HG03280 (cell line): ENCODE results near the gene SPEF1.

Experiments
- ATAC-seq: cut with Tn5 transposase; IDR thresholded peaks from one replicate; pipeline ENCODE4 v1.9.1; 2021; ENCODE audit warnings: mild to moderate bottlenecking, moderate library complexity; ENCODE audit not compliant: unreplicated experiment

Gene SPEF1

DNA sequence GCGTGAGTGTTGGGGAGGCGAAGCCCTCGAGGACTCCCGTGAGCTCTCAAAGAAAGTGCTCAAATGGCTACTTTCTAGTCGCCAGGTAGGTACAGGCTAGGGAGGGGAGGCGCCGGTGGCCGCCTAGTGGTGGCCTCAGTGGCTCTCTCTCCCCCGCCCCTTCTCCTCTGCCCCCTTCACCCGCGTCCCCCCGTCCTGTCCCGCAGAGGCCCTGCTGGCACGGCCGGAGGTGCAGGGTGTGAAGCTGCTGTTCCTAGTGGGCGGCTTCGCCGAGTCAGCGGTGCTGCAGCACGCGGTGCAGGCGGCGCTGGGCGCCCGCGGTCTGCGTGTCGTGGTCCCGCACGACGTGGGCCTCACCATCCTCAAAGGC, 30.0 kb downstream of the SPEF1 start:
- no peak for ATAC-seq

DNA sequence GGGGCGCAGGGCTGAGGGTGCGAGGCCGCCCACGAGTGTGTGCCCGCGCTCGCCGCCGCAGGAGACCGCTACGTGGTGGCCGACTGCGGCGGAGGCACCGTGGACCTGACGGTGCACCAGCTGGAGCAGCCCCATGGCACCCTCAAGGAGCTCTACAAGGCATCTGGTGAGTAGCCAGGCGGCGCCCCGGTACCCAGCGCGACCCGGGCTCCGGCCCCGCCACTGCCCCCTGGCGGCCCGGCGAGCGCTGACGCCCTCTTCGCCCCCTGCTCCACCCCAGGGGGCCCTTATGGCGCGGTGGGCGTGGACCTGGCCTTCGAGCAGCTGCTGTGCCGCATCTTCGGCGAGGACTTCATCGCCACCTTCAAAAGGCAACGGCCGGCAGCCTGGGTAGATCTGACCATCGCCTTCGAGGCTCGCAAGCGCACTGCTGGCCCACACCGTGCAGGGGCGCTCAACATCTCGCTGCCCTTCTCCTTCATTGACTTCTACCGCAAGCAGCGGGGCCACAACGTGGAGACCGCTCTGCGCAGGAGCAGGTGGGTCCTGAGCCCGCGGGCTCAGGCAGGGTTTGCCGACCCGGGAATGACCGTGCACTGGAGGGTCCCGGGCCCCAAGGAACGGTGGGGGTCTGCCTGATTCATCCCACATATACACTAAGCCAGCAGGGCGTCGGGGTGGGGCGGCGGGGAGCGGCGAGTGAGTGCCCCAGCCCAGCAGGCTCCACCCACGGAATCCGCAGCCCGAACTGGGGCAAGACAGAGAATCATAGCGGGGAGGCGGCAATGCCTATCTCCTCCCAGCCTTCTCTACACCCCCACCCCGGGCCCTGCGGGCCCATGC, 31.3 kb downstream of the SPEF1 start:
- no peak for ATAC-seq

DNA sequence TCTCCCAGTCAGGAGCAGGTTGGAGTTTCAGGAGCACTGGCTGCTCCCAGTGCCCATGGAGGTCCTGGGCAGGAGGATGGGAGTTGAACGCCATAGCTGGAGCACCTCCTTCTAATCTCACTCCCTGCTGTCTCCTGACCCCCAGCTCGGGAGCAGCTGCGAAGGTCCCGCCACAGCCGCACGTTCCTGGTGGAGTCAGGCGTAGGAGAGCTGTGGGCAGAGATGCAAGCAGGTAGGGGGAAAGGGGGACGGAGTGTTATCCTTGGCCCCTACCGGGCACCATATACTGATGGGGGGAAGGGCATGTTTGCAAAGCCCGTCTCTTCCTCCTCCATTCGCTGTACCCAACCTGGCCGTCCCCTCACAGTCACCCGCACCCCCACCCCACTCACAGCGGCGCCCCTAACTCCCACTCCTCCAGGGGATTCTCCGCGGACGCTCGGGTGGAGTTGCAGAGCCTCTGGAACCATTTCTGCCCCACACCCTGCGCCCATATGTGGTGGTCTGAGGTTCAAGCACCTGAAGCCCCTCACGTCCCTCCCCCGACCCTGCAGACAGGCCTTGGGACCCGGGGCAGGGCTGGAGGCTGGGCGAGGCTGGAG, 32.1 kb downstream of the SPEF1 start:
- no peak for ATAC-seq

DNA sequence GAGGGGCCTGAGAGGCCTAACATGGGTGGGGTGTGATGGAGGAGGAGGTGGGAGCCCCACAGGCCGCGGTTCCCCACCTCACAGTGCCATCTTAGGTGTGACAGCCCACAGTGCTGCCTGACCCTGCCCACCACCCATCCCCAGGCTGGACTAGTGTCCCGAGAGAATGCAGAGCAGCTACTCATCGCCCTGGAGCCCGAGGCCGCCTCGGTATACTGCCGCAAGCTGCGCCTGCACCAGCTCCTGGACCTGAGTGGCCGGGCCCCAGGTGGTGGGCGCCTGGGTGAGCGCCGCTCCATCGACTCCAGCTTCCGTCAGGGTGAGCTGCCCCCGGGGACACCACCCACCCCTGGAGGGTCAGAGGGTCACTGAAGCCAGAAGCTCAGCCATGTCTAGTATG, 33.2 kb downstream of the SPEF1 start:
- ATAC-seq = no peak

DNA sequence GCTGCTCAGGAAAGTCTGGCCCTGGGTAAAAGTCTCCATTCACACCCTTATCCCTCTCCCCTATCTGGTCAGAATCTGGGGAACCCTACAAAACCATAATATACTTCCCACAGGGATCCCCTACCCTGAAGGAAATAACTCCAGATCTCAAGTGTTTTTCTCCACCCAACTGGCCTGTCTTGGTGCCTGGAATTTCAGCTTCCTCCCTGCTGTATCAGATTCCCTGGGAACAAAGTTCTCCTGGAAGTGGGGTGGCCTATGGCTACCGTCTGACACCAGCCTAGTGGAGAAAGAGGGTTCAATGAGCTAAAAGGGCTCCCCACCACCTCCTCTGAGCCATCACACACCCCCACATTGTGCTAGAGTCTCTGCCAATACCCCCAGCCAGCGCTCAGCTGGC, 33.8 kb downstream of the SPEF1 start:
- ATAC-seq = no peak

DNA sequence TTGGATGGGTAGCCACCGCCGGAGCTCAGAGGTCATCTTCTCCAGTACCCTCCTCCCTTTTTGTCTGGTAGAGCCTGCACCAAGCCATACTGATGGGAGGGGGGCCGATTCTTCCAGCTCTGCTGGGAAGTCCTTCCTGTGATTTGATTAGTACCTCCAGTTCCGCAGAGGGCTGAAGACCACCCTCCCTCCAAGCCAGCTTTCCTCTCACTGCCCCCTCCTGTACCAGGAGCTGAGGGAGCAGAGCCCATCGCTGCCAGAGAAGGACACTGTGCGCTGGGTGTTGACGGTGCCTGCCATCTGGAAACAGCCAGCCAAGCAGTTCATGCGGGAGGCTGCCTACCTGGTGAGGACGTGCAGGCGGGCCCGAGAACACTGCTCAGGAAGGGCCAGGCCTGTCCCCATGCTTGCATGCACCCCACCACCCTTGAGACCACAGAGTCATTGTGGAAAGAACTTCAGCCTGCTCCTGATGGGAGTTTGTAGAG, 35.5 kb downstream of the SPEF1 start:
- ATAC-seq = no peak

DNA sequence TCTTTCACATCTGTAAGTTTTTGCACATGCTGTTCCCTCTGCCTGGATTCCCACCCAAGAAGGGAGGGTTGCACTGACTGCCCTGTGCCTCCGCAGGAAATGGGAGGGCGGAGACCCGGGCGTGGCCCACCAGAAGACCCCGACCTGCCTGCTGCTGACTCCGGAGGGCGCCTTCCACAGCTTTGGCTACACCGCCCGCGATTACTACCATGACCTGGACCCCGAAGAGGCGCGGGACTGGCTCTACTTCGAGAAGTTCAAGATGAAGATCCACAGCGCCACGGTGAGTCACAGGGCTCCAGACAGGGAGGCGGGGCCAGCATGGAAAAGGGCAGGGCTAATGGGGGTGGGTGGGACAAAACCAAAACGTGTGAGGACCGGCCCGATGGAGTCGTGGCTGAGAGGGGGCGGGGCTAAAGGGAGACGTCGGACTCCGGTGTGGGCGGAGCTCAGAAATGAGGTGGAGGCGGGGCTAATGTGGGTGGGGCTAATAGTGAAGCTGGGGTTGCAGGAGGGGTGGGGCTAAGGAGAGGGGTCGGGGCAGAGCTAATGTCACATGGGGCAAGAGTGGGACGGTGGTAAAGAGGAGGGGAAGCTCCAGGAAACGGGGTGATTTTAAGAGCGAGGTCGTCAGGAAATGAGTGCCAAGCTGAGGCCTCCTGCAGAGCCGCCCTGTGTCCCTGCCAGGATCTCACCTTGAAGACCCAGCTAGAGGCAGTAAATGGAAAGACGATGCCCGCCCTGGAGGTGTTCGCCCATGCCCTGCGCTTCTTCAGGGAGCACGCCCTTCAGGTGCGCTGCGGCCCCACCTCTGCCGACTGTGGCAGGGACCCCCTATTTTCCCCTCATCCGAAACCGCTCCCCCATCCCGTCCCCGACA, 36.2 kb downstream of the SPEF1 start:
- ATAC-seq = no peak

DNA sequence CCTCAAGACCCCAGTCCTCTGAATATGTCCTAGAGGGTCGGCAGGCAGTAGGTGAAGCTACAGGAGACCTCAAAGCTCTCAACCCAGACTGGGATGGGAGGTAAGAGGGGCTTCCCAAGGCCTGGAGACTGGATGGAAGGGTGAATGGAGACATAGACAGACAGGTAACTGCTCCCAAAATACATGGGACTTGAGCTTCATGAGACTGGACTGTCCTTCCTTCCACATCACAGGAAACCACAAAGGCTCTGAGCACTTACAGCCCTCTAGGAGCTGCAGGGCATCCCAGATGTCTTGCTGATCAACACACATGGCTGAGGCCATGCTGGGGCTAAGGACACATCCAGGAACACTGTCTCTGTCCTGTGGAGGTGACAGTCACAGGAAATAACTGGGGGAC, 37.2 kb downstream of the SPEF1 start:
- no peak for ATAC-seq

DNA sequence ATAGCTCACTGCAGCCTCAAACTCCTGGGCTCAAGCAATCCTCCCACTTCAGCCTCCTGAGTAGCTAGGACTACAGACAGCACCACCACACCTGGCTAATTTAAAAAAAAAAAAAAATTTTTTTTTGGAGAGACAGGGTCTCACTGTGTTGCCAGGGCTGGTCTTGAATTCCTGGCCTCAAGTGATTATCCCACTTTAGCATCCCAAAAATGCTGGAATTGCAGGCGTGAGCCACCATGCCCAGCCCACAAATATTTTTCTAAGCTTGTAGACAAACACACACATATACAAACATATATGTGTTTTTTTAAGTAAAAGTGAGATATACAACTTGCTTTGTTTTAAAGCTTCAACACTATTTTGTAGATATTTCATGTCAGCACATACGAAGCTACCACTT, 38.0 kb downstream of the SPEF1 start:
- ATAC-seq = no peak

DNA sequence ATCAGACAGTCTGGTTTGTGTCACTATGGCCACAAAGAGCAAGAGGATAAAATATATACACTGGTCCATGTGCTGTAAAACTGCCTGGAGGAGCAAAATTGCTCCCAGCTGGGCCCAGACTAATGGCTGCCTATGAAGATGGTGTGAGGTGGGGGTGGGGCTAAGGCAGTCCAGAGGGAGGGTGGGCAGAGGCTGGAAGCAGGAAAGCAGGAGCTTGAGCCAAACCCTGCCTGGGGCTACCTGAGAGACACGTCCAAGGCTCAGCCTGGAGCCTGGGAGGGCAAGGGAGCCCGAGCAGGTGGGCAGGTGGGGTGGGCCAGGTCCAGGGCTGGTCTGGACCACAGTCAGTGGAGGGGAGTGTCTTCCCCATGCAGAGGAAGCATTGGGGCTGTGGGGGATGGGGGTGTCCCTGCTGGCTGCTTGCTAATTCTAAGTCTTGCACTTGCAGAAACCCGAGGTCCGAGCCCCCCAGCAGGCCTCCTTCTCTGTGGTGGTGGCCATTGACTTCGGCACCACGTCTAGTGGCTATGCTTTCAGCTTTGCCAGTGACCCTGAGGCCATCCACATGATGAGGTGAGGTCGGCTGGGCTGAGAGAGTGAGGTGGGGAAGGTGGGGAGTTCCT, 39.3 kb downstream of the SPEF1 start:
- no peak for ATAC-seq

DNA sequence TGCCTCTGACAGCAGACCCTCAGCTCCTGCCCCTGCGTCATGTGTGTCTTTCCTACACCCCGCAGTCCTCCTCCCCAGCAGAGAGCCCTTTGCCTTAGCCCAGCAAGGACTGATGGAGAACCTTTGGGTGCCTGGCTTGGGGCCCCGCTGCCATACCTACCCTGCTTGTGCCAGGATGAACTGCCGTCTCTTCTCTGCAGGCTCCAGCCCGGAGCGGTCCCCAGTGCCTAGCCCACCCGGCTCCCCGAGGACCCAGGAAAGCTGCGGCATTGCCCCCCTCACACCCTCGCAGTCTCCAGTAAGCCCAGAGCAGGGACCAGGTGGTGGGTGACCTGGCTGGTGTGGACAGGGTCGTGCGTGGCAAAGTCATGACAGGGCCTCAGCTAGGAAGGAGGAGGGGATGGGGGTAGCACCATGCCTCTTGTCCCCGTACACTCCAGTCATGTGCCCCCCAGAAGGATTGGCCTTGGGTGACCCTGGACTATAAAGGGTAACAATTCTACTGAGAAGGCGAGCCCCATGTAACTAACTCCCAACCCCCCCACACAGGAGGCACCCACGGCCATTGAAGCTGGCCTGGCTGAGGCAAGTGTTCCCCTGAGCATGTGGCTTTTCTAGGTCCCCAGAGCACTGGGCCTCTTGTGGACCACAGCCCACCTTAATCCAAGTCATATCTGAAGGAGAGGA, 40.5 kb downstream of the SPEF1 start:
- no peak for ATAC-seq

DNA sequence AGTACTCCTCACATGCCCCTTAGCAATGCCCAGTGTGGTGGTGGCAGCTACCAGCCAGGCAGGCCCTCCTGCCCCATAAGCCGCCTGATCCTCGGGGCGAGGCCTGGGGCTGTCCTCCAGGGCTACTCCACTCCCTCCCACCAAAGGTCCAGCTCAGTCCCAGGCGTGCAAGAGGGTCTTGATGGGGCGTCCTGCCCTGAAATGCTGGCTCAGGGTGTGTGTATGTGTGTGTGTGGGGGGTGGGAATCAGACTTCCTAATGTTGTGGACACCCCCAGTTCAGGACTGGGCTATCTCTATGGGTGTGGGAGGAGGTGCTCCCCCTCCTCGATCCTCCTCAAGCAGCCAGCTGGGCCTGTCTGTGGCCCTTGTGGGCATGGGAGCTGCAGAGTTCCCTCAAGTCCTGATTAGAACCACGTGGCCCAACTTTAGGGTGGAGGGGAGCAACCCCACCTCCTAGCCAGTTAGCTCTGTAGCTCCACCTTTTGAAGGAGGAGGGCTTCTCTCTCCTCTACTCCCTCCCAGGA, 41.3 kb downstream of the SPEF1 start:
- ATAC-seq = no peak

DNA sequence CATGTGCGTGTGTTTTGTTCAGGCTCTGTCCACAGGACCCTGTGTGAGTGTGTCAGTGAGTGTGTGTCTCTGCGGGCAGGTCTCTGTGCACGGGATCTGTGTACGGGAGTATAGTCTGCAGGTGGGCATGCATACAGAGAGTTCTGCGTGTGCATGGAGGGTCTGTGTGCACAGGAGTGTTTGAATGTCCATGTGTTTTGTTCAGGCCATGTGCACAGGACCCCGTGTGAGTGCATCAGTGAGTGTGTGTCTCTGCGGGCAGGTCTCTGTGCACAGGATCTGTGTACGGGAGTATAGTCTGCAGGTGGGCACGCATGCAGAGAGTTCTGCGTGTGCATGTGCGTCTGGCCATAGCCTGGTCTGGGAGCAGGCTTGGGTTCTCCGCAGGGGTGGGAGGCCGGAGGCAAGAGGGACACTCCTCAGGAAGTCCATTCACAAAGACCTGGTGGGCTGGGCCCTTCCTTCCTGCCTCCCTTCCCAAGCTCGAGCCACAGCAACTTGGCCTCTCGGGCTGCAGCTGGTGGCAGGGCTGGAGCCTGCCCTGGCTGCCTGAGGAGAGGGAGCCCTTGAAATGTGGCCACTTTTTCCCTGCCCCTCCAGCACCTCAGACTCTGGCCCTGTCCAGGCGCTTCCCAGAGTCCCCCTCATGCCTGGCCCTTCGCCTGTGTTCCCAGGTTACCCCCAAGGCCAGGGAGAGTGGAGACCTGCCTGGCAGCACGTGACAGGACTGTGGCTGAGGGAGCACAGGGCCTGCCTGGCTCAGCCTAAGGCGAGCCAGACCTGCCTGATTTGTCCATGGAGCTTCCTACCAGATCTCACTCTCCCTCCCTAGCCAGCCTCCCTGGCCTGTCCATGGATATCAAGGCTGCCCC, 42.0 kb downstream of the SPEF1 start:
- ATAC-seq = no peak

DNA sequence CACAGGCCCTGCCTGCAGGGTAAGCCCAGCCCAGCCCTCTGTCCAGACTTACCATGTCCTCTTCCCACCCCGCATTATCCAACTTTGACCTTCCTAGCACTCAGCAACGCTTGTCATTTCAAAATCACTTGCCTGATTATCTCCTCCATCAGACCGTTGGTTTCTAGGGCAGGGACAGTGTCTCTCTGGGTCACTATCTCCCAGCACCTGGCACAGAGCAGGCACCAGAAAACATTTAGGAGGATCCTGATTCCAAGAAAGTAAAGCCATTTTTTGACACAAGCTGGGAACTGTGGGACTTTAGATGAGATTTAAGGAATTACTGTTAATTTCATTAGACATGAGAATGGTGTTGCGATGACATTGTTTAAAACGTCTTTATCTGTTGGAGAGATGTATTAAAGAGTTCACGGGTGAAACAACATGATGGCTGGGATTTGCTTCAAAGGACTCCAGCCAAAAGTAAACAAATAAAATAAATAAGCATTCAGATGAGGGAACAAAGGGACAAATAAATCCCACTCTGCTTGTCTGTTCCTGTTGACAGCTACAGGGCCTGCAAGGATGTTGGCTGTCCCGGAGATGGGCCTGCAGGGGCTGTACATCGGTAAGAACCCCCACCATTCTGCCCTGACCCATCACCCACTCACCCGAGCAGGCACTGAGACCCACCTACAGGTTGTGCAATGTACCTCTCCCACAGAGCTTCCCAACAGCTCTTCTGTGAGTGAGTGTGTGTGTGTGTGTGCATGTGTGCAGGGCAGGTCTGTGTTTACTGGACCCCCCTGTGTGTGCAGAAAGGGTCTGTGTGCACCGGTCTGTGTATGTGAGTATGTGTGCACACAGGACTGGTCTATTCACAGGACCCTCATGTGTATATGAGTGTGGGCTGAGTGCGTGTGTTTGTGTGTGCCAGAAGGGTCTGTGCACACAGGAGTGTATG, 42.9 kb downstream of the SPEF1 start:
- no peak for ATAC-seq

DNA sequence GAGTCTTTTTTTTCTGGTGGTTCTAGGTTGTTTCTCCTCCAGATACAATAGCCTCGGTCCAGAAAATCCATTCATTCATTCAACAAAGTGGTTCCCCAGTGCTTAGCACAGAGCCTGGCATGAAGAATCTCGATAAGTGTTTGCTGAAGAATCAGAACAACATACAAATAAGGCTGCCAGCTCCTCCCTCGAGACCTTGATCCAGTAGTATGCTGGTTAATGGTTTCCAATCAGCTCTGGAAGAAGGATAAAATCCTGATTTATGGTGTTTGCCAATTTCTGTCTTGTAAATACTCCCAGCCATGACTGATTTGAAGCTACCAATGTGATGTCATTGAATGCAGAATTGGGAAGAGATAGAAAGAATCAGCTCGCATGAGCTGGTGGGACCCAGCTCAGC, 45.5 kb downstream of the SPEF1 start:
- ATAC-seq = no peak

DNA sequence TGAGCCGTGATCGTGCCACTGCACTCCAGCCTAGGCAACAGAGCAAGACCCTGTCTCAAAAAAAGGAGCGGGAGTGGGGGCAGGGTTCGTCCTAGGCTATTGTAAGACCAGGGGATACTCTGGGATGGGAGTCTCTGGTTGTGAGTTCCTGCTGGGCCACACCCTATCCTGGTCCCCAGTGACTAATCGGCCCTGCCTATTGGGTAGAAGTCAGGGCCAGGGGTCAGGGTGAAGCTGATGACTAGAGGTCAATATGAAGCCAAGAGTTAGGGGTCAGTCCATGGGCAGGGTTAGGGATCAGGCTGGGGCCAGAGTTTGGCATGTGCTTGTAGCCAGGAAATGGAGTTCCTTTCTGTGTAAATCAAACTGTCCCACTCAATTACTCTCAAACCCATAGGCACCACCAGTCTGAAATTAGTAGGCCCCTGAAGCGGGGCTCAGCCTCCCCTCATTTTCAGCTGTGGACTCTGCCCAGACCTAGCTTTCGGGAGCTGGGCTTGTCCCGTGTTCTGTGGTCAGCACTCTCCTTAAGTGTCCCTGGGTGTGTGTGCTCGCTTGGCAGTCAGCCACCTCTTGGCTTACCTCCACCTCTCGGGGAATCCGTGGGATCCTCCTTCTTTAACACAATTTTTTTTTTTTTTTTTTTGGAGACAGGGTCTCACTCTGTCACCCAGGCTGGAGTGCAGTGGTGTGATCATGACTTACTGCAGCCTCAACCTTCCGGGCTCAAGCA, 47.0 kb downstream of the SPEF1 start:
- no peak for ATAC-seq

DNA sequence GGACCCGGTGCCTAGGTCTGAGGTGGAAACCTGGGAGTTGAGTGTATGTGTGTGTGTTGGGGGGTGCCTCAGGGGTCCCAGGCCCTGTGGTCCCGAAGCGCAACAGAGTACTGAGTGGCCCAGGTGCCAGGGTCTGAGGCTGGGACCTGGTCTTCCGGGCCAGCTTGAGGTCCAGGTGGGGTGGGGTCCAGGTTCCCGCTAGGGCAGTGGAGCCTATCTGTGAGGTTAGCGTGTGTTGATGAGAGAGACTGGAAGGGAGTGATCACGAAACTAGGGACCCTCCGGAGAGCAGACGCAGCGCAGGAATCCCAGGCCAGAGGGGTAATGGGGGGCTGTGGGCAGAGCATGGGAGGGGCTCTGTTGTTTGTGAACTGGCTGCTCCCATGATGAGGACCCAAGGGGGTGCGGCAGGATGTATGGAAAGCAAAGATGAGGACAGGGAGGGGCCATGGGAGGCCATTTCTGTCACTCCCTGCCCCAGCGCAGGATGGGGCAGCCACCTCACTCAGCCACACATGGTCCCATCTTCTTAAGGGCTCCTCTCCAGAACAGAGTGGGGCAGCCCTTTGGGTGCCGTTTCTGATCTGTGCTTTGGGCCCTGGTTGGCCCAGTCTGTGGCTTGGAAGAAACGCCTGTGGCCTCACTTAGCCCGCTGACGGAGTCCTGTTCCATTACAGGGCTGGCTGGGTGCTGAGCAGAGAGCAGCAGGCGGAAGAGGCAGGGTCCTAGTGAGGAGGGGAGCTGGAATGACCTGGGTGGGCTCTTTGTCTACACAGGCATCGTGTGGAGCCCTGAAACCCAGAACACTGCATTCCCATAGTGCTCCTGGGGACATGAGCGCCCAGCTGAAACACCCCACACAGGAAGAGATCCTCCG, 47.9 kb downstream of the SPEF1 start:
- no peak for ATAC-seq
